ENCODE data around the gene RFX7.

The RFX7 gene

DNA sequence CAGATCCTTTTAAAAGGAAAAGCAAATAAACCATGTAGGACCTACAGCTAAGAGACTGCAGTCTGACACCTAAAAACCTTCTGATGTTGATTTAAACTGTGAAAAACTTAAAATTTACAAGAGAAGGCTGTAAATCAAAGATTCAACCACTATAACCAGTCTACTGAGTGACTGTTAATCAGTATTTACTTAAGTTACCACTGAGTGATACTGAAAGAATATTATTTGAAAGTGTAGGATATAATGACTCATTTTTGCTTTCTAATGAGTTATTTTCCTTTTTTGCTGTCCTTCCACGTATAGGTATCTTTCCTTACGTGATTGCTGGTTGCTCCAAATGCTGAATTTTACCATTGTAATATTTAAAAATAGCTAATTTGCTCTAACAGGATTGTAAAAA, 44.6 kb downstream of the RFX7 start:
- Histone ChIP-seq H3K9me3 (ENCODE audit: insufficient read depth, low read length, severe bottlenecking) (no peaks in the 10 kb centered on the region), H2AFZ (ENCODE audit: low read depth, low read length) (no peak overlapping the region), H3K4me3 (ENCODE audit: low read depth in 1 of 2, low read length in 2 of 2) (no peak overlapping the region), H3K4me2 (ENCODE audit: insufficient read depth, low read length) (no peak overlapping the region), H3K27ac (ENCODE audit: low read length) (no peak overlapping the region), H3K36me3 (ENCODE audit: insufficient read depth, low read length) (peaks cover 9% of the 10 kb centered on the region; the same call in 1 of the 2 replicates), H3K27me3 (ENCODE audit: insufficient read depth, low read length, poor library complexity) (no peaks in the 10 kb centered on the region), H4K20me1 (ENCODE audit: insufficient read depth, low read length) (peaks cover 28% of the 10 kb centered on the region; the same call in 1 of the 2 replicates), H3K9ac (ENCODE audit: low read depth, low read length) (no peak overlapping the region), H3K4me1 (ENCODE audit: insufficient read depth, low read length) (no peaks in the 10 kb centered on the region), H3K79me2 (ENCODE audit: insufficient read depth, low read length) (peaks cover 96% of the 10 kb centered on the region)
- DNase-seq: no peak
- no peak for TF ChIP-seq EZH2 (IDR thresholded peaks at IDR 0.05; ENCODE audit: borderline replicate concordance, low read depth, low read length, severe bottlenecking)
- TF ChIP-seq, protein P1, sequence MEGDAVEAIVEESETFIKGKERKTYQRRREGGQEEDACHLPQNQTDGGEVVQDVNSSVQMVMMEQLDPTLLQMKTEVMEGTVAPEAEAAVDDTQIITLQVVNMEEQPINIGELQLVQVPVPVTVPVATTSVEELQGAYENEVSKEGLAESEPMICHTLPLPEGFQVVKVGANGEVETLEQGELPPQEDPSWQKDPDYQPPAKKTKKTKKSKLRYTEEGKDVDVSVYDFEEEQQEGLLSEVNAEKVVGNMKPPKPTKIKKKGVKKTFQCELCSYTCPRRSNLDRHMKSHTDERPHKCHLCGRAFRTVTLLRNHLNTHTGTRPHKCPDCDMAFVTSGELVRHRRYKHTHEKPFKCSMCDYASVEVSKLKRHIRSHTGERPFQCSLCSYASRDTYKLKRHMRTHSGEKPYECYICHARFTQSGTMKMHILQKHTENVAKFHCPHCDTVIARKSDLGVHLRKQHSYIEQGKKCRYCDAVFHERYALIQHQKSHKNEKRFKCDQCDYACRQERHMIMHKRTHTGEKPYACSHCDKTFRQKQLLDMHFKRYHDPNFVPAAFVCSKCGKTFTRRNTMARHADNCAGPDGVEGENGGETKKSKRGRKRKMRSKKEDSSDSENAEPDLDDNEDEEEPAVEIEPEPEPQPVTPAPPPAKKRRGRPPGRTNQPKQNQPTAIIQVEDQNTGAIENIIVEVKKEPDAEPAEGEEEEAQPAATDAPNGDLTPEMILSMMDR (IDR thresholded peaks at IDR 0.05; ENCODE audit: borderline replicate concordance, extremely low read depth, low read length, poor library complexity, severe bottlenecking): no peak
- no peak for ATAC-seq (ENCODE audit: insufficient read depth, low read depth)

DNA sequence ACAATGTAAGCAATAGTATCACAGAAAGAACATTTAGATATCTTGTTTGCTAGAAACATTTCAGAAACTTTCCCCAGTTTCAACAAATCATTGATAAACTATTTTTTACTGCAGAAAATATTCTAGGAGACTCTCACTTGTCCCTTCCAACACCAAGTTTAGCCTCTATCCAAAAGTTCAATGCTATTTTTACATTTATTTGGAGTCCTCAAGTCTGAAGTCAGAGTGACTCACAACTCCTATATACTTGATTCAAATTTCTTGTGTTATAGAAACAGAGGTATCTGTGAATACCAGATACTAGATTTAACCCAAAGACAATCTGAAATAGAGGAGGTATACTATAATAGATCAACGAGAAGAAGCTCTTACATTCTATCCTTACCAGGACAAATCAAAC, 49.6 kb downstream of the RFX7 start:
- Histone ChIP-seq H3K4me3 (ENCODE audit: low read depth in 1 of 2, low read length in 2 of 2) (no peak overlapping the region), H3K9me3 (ENCODE audit: insufficient read depth, low read length, severe bottlenecking) (no peaks in the 10 kb centered on the region), H3K79me2 (ENCODE audit: insufficient read depth, low read length) (peaks cover 98% of the 10 kb centered on the region), H3K36me3 (ENCODE audit: insufficient read depth, low read length) (peaks cover 15% of the 10 kb centered on the region), H3K4me2 (ENCODE audit: insufficient read depth, low read length) (no peak overlapping the region), H3K27me3 (ENCODE audit: insufficient read depth, low read length, poor library complexity) (no peaks in the 10 kb centered on the region), H4K20me1 (ENCODE audit: insufficient read depth, low read length) (peaks cover 41% of the 10 kb centered on the region; the same call in 1 of the 2 replicates), H3K9ac (ENCODE audit: low read depth, low read length) (no peak overlapping the region), H3K4me1 (ENCODE audit: insufficient read depth, low read length) (no peaks in the 10 kb centered on the region), H2AFZ (ENCODE audit: low read depth, low read length) (no peak overlapping the region), H3K27ac (ENCODE audit: low read length) (no peak overlapping the region)
- ATAC-seq (ENCODE audit: insufficient read depth, low read depth) (no peak), DNase-seq (no peak)
- TF ChIP-seq, protein P1 (IDR thresholded peaks at IDR 0.05; ENCODE audit: borderline replicate concordance, extremely low read depth, low read length, poor library complexity, severe bottlenecking): no peak
- no peak for TF ChIP-seq EZH2 (IDR thresholded peaks at IDR 0.05; ENCODE audit: borderline replicate concordance, low read depth, low read length, severe bottlenecking)

DNA sequence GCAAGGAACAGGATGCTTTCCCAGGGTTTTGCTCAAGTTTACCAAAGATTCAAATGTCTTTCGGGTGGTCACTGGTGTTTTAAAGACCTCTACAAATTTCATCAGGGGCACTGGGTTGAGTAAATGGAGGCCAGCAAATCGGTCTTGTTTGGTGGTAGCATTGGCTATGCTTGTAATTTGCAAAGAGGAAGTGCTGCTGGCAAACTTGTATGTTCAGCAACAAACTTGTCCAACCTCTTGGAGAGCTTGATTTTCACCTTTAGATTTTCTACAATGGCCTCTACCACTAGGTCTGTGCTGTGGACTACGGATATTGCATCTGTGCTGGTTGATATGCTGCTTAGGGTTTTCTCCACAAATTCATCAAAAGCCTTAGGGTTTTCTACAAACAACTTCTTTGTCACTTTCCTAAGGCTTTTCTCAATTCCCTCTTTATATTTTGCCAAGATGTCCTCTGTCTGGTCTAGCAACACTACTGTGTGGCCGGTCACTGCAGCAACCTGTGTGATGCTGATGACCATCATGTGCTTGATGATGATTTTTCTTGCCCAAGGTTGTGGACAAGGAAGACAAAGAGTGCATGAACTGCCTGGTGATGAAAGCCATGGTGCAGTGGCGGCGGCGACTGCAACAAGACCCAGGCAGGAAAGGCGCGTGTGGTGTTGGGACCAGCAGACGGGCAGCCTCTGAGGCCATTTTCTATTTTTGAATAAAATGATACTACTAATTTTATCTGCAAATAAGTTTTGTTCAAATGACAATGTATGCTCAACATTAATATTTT, 50.8 kb downstream of the RFX7 start:
- H3K36me3 ChIP-seq (ENCODE audit: insufficient read depth, low read length): peaks cover 15% of the 10 kb centered on the region
- no peak overlapping the region for H2AFZ ChIP-seq (ENCODE audit: low read depth, low read length)
- ATAC-seq (ENCODE audit: insufficient read depth, low read depth) (no peak), DNase-seq (no peak)
- H3K27ac ChIP-seq (ENCODE audit: low read length): no peak overlapping the region
- H3K4me2 ChIP-seq (ENCODE audit: insufficient read depth, low read length): no peak overlapping the region
- TF ChIP-seq, protein P1 (IDR thresholded peaks at IDR 0.05; ENCODE audit: borderline replicate concordance, extremely low read depth, low read length, poor library complexity, severe bottlenecking): no peak
- no peak for TF ChIP-seq EZH2 (IDR thresholded peaks at IDR 0.05; ENCODE audit: borderline replicate concordance, low read depth, low read length, severe bottlenecking)
- no peak overlapping the region for H3K4me3 ChIP-seq (ENCODE audit: low read depth in 1 of 2, low read length in 2 of 2)
- no peak overlapping the region for H3K9ac ChIP-seq (ENCODE audit: low read depth, low read length)
- H4K20me1 ChIP-seq (ENCODE audit: insufficient read depth, low read length): peaks cover 40% of the 10 kb centered on the region; the same call in 1 of the 2 replicates
- H3K27me3 ChIP-seq (ENCODE audit: insufficient read depth, low read length, poor library complexity): no peaks in the 10 kb centered on the region
- H3K9me3 ChIP-seq (ENCODE audit: insufficient read depth, low read length, severe bottlenecking): no peaks in the 10 kb centered on the region
- H3K4me1 ChIP-seq (ENCODE audit: insufficient read depth, low read length): no peaks in the 10 kb centered on the region
- peaks cover 98% of the 10 kb centered on the region for H3K79me2 ChIP-seq (ENCODE audit: insufficient read depth, low read length)

Measured in DND-41 (cell line).